PC-9 (cell line): ENCODE data around the gene SESN1. TPM values are rescaled to one million over a fixed set of nuclear protein-coding genes. Genes with fewer than 3 reads are reported as not detected.
"Not testable (repeated sequence)": the region's sequence is repeated elsewhere in the genome, so short reads cannot be mapped to it uniquely, and the experiment has no call there.

Experiments
- BruUV-seq: library from RNA; stranded (reverse); fragments of 400-500 nt; replicated peaks from 2 replicates; lab custom pipeline; 2021; lab: Mats Ljungman, UMichigan
- CTCF ChIA-PET: fragments of 300-600 bp; sonication (Branson Sonifier 250); formaldehyde crosslinking; loops from one replicate; lab custom pipeline; 2022; ENCODE audit warnings: antibody characterized with exemption; lab: Charles Lee
- POLR2A ChIA-PET: fragments of 300-600 bp; sonication (Branson Sonifier 250); formaldehyde crosslinking; loops from one replicate; lab custom pipeline; 2022; ENCODE audit warnings: antibody characterized with exemption; ENCODE audit not compliant: unreplicated experiment; lab: Charles Lee
- DNase-seq, 2 experiments: peaks; one replicate each; pipeline versions ENCODE4 v3.0.0 to v3.0.0-alpha.2; 2015 to 2022; ENCODE audit warnings: mixed read lengths in 1 of 2
- H2AFZ ChIP-seq: fragments of 200-600 bp; sonication (generic); 2 replicates; pipeline ENCODE4 v1.8.1; 2017; ENCODE audit warnings: antibody characterized with exemption
- H3F3A ChIP-seq: fragments of 200-600 bp; sonication (generic); 2 replicates; pipeline ENCODE4 v1.8.1; 2017; ENCODE audit warnings: antibody characterized with exemption, mild to moderate bottlenecking, low read depth; ENCODE audit not compliant: insufficient read depth
- H3K27ac ChIP-seq: fragments of 200-600 bp; sonication (generic); 2 replicates; pipeline ENCODE4 v1.6.1; 2016; ENCODE audit warnings: mixed run types
- H3K27me3 ChIP-seq: fragments of 200-600 bp; sonication (generic); 2 replicates; pipeline ENCODE4 v1.6.1; 2016; ENCODE audit warnings: low read depth, mixed run types; ENCODE audit not compliant: insufficient read depth
- H3K36me3 ChIP-seq: fragments of 200-600 bp; sonication (generic); 2 replicates; pipeline ENCODE4 v1.6.1; 2016; ENCODE audit warnings: low read depth, mixed run types
- H3K4me1 ChIP-seq: fragments of 200-600 bp; sonication (generic); replicated peaks from 2 replicates; pipeline ENCODE4 v1.6.1; 2016; ENCODE audit warnings: mixed run types; ENCODE audit not compliant: insufficient read depth
- H3K4me2 ChIP-seq: fragments of 200-600 bp; sonication (generic); 2 replicates; pipeline ENCODE4 v1.6.1; 2017; ENCODE audit warnings: mixed run types
- H3K4me3 ChIP-seq: fragments of 200-600 bp; sonication (generic); 2 replicates; pipeline ENCODE4 v1.6.1; 2016; ENCODE audit warnings: mixed run types
- H3K79me2 ChIP-seq: fragments of 200-600 bp; sonication (generic); 2 replicates; pipeline ENCODE4 v1.6.1; 2017; ENCODE audit warnings: low read depth, mixed run types
- H3K9me2 ChIP-seq: fragments of 200-600 bp; sonication (generic); 2 replicates; pipeline ENCODE4 v1.8.1; 2017; ENCODE audit warnings: mild to moderate bottlenecking; ENCODE audit not compliant: insufficient read depth
- H3K9me3 ChIP-seq: fragments of 200-600 bp; sonication (generic); 2 replicates; pipeline ENCODE4 v1.8.1; 2016; ENCODE audit warnings: low read depth; ENCODE audit not compliant: insufficient read depth
- H4K20me1 ChIP-seq: fragments of 200-600 bp; sonication (generic); 2 replicates; pipeline ENCODE4 v1.8.1; 2017; ENCODE audit not compliant: insufficient read depth
- CTCF ChIP-seq: fragments of 200-600 bp; sonication (generic); conservative IDR thresholded peaks from 2 replicates; pipeline ENCODE4 v1.6.1; 2017; ENCODE audit warnings: mixed run types, antibody characterized with exemption, mild to moderate bottlenecking, moderate library complexity
- EZH2 ChIP-seq: fragments of 200-600 bp; sonication (generic); IDR thresholded peaks from 2 replicates; pipeline ENCODE4 v1.8.0; 2017; ENCODE audit warnings: antibody characterized with exemption, low read depth
- intact Hi-C: fragments of 100-400 bp; cut with micrococcal nuclease; formaldehyde crosslinking; loops from one replicate; pipeline ENCODE4 v1.10.0; 2022; ENCODE audit not compliant: unreplicated experiment
- total RNA-seq: library from RNA; stranded (reverse); gene quantifications from 2 replicates; pipeline ENCODE4 v1.2.3, GENCODE V29; 2021

The SESN1 gene
- total RNA-seq, 1 experiment from 2014 or later, result 6.5 TPM

DNA sequence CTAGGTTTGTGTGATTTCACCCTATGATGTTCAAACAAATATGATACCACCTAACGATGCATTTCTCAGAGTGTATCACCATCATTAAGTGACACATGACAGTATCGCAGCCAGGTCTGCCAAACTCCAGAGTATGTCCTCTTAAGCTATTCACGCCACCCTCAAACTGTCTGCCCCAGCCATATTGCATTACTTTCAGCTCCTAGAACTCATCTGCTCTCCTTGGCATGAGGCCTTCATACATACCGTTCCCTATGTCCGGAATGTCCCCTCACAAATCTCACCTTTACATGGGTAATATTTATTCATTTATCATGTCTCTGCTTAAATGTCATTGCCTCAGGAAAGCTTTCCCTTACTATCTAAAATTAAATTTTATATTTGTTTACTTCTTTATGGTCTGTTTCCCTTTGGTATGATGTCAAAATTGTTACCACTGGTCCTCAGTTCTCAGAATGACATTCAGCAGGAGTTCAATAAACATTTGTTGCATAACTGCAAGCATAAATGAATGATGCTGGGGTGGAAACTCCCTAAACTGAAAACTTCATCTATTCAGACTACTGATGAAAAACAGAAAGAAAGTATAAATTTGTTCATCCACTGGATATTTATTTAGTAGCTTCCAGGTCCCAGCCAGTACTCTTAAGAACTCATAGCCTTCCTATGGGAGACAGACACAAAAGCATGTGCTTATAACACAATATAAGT, 3.2 kb downstream of the SESN1 start:
- Histone ChIP-seq H3K4me2 (peak overlapping the region; percentile 91), H3K27me3 (no peaks in the 10 kb centered on the region), H3K9me2 (no peaks in the 10 kb centered on the region), H2AFZ (no peak overlapping the region), H3K36me3 (no peaks in the 10 kb centered on the region), H3K4me3 (peak overlapping the region; percentile 80; the same call in 1 of the 2 replicates), H3K4me1 (peaks cover 27% of the 10 kb centered on the region), H4K20me1 (no peaks in the 10 kb centered on the region; the same call in 1 of the 2 replicates), H3K79me2 (peaks cover 38% of the 10 kb centered on the region), H3K9me3 (no peaks in the 10 kb centered on the region), H3F3A (peaks cover 15% of the 10 kb centered on the region), H3K27ac (no peak overlapping the region)
- BruUV-seq, result no TSS peak
- ChIA-PET POLR2A (no interaction called here), CTCF (no interaction called here)
- intact Hi-C loops, result loop anchor here (10.0 kb wide), 2 partner anchors 393 to 603 kb away; partner anchors contain the start of genes AK9, FIG4 and ZBTB24
- TF ChIP-seq CTCF, result no peak
- TF ChIP-seq EZH2, result no peak
- DNase-seq, result no peak

DNA sequence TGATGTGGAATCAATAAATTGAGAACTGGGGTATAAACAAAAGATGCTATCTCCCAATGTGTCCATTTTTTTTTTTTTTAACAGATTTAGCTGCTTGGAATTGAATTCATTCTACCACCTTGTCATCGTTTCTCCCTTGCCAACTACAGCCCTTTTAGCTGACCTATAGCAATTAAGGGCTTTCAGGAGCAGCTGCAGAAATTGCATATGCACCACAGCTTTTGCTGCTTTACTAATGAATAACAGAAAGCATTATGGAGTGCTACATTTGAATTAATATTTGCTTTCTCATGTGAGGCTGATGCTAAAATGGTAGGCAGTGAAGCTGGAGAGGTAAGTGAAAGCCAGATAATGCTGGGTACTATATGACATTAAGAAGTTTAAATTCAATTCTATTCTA, 5.7 kb downstream of the SESN1 start:
- ChIA-PET CTCF (no interaction called here), POLR2A (no interaction called here)
- Histone ChIP-seq H3K27ac (no peak overlapping the region), H3K27me3 (no peaks in the 10 kb centered on the region), H2AFZ (no peak overlapping the region), H3K4me3 (no peak overlapping the region), H4K20me1 (no peaks in the 10 kb centered on the region; the same call in 1 of the 2 replicates), H3K9me3 (no peaks in the 10 kb centered on the region), H3K9me2 (no peaks in the 10 kb centered on the region), H3K79me2 (peaks cover 30% of the 10 kb centered on the region), H3K36me3 (no peaks in the 10 kb centered on the region), H3K4me2 (no peak overlapping the region), H3F3A (peaks cover 2% of the 10 kb centered on the region; the same call in 1 of the 2 replicates), H3K4me1 (peaks cover 21% of the 10 kb centered on the region)
- no TSS peak for BruUV-seq
- intact Hi-C loops, result no loop called here
- TF ChIP-seq CTCF (no peak), EZH2 (no peak)
- DNase-seq, result no peak

DNA sequence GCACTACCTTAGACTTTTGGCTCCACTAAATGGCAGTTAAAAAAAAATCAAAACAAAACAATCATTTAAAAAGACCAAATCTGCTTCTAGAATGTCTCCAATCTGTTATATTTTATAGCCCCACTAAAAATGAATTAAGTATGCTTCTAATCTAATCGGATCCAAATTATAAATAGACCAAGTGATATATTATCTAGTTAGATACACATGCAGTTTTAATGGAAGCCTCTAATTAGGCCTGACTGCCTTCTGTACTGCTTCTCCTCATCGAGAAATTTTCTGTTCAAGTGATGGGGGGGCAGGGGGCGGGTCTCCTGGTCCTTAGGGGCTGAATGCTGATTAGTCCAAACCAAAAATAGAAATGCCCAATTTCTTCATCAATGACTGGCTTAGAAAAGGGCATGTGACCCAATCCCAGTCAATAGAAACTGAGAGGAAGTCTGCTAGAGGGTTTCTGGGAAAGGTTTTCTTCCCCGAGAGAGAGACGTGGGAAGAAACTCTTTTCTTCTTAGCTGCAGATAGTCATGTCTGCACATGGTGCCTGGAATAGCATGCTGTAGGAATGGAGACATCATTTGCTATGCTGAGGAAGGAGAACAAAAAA, 6.9 kb downstream of the SESN1 start:
- intact Hi-C loops, result no loop called here
- Histone ChIP-seq H3K9me3 (no peaks in the 10 kb centered on the region), H4K20me1 (no peaks in the 10 kb centered on the region), H3K79me2 (peaks cover 17% of the 10 kb centered on the region), H2AFZ (no peak overlapping the region), H3K36me3 (no peaks in the 10 kb centered on the region), H3F3A (no peaks in the 10 kb centered on the region), H3K9me2 (no peaks in the 10 kb centered on the region), H3K4me1 (peaks cover 14% of the 10 kb centered on the region), H3K4me3 (no peak overlapping the region), H3K27me3 (no peaks in the 10 kb centered on the region), H3K4me2 (no peak overlapping the region), H3K27ac (no peak overlapping the region)
- POLR2A ChIA-PET, result no interaction called here
- CTCF ChIA-PET, result no interaction called here
- BruUV-seq, result no TSS peak
- DNase-seq, result no peak
- no peak for TF ChIP-seq CTCF
- TF ChIP-seq EZH2, result no peak

DNA sequence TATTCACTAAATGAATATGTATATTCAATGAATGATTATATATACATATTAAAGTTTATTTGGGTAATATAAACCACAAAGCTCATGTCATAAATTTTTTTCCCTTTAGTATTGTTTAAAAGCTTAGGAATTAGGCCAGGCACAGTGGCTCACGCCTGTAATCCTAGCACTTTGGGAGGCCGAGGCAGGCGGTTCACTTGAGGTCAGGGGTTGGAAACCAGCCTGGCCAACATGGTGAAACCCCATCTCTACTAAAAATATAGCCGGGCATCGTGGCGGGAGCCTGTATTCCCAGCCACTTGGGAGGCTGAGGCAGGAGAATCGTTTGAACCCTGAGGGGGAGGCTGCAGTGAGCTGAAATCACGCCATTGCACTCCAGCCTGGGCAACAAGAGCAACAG, 10.5 kb downstream of the SESN1 start:
- CTCF ChIA-PET, result interaction anchor here (0.6 kb wide), 1 partner anchor 1601 kb away, joined by 4 read pairs; no protein-coding TSS in a partner anchor
- not testable (repeated sequence) for H3K79me2 ChIP-seq

More for the DNA sequence above, 10.5 kb downstream of the SESN1 start:
- H3K9me2 ChIP-seq, DNase-seq, H3K27ac ChIP-seq, H4K20me1 ChIP-seq, H3K4me2 ChIP-seq, intact Hi-C loops, H3K4me3 ChIP-seq, H3K27me3 ChIP-seq, H3K9me3 ChIP-seq, H2AFZ ChIP-seq, BruUV-seq, H3K36me3 ChIP-seq, H3K4me1 ChIP-seq, H3F3A ChIP-seq: not testable (repeated sequence)
- POLR2A ChIA-PET, result interaction anchor here (0.6 kb wide), 1 partner anchor 10 kb away, joined by 4 read pairs; the partner anchor contains the start of gene SESN1
